ENCODE data around the gene FAM3B. TPM values are rescaled to one million over a fixed set of nuclear protein-coding genes. Genes with fewer than 3 reads are reported as not detected.

FAM3B gene
- total RNA-seq, 5 donors from 2014 or later (not counting 1 experiment from before 2014, with no cell fraction given) = not detected

DNA sequence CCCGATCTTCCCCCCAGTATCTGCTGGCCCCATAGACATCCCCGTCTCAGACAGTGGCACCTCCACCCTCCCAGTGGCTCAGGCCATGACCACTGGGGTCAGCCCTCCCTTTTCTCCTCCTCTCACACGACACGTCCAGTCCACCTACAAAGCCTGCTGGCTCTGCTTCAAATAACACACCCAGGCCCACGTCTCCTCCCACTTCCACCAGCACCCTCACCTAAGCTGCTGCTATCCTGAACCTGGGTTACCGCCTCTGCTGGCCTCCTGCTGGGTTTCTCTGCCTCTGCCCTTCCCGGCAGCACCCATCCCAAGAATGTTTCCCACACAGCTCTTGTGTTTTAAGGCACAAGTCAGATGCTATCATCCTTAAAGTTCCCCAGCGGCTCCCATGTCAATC is 71.2 kb downstream of the FAM3B start:
- Histone ChIP-seq H3K27ac (ENCODE audit: low read length) (no peak overlapping the region), H3K27me3 (replicated peaks in 1 of 2; ENCODE audit: control insufficient read depth in 2 of 2, extremely low read depth in 1 of 2, insufficient read depth in 2 of 2, low read length in 1 of 2) (no peaks in the 10 kb centered on the region), H3K4me3 (ENCODE audit: control insufficient read depth in 1 of 2, extremely low read depth in 1 of 2, low read length in 1 of 2) (no peak overlapping the region), H3K4me1 (ENCODE audit: control insufficient read depth in 1 of 2, extremely low read depth in 1 of 2, insufficient read depth in 2 of 2, low read length in 2 of 2) (no peaks in the 10 kb centered on the region), H3K9me3 (no peaks in the 10 kb centered on the region), H3K36me3 (ENCODE audit: control insufficient read depth in 2 of 2, extremely low read depth in 1 of 2, insufficient read depth in 1 of 2, low read length in 1 of 2) (peaks cover 16 to 46% of the 10 kb centered on the region in 2 donors)
- Mint-ChIP-seq H3K9me3 (no peaks in the 10 kb centered on the region), H3K4me1 (no peaks in the 10 kb centered on the region), H3K27ac (no peak overlapping the region), H3K4me3 (no peak overlapping the region), H3K27me3 (no peaks in the 10 kb centered on the region), H3K36me3 (peaks cover 51% of the 10 kb centered on the region)
- 92% methylated on average over 7 of the region's 8 CpGs for WGBS (ENCODE audit: insufficient coverage)
- ATAC-seq (replicated peaks in 1 of 4) (no peak), DNase-seq (no peak)
- ChIA-PET POLR2A (no interaction called here), CTCF (no interaction called here)

DNA sequence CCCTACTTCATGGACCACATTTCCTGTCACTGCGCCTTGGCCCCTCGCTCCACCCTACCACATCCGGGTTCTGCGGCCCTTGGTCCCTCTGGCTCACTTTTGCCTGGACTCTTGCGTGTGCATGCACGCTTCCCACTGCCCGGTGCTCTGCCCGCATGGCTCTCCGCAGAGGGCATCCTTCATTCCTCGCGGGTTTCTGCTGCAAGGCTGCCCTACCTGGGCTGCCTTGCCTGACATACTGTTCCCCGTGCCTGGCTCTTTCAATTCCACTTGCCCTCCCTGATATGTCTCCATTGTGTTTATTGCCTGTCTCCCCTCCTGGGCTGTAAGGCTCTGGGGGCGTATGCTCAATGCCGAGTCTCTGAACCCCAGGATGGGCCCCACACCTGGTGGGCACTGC is 71.7 kb downstream of the FAM3B start:
- no peak for ATAC-seq (replicated peaks in 1 of 4)
- Mint-ChIP-seq H3K27me3 (no peaks in the 10 kb centered on the region), H3K27ac (no peak overlapping the region), H3K9me3 (no peaks in the 10 kb centered on the region), H3K4me3 (no peak overlapping the region), H3K36me3 (peaks cover 52% of the 10 kb centered on the region), H3K4me1 (no peaks in the 10 kb centered on the region)
- H3K27ac ChIP-seq (ENCODE audit: low read length) = no peak overlapping the region
- POLR2A ChIA-PET = no interaction called here
- H3K4me1 ChIP-seq (ENCODE audit: control insufficient read depth in 1 of 2, extremely low read depth in 1 of 2, insufficient read depth in 2 of 2, low read length in 2 of 2) = no peaks in the 10 kb centered on the region
- peaks cover 16 to 43% of the 10 kb centered on the region in 2 donors for H3K36me3 ChIP-seq (ENCODE audit: control insufficient read depth in 2 of 2, extremely low read depth in 1 of 2, insufficient read depth in 1 of 2, low read length in 1 of 2)
- WGBS (ENCODE audit: insufficient coverage) = 98% methylated on average over 14 of the region's 14 CpGs
- no peak for DNase-seq
- no peaks in the 10 kb centered on the region for H3K9me3 ChIP-seq
- CTCF ChIA-PET = no interaction called here
- H3K4me3 ChIP-seq (ENCODE audit: control insufficient read depth in 1 of 2, extremely low read depth in 1 of 2, low read length in 1 of 2) = no peak overlapping the region
- no peaks in the 10 kb centered on the region for H3K27me3 ChIP-seq (replicated peaks in 1 of 2; ENCODE audit: control insufficient read depth in 2 of 2, extremely low read depth in 1 of 2, insufficient read depth in 2 of 2, low read length in 1 of 2)

DNA sequence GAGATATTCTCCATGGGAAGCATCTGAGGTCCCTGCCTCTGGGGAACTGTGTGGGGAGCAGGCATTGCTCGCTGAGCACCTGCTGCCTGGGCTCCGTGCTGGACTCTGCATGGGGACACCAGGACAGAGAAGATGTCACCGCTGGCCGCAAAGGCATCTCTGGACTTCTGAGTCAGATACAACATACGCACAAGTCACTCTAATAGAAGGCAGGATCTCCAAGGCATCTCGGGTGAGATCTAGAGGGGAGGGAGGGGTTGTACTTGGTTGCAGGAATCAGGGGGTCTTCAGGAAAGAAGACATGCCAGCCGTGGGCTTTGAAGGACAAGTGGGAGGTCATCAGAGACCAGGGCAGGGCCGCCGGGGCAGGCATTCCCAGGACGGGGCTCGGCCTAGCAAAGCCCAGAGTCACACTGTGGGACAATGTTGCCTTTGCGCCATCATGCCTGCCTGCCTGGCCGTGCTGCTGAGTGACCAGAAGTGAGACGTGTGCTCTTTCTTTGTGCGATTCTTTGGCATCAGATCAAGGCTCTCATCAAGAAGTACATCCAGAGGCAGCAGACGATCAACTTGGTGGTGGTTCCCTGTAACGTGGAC is 73.5 kb downstream of the FAM3B start:
- Histone ChIP-seq H3K4me3 (ENCODE audit: control insufficient read depth in 1 of 2, extremely low read depth in 1 of 2, low read length in 1 of 2) (no peak overlapping the region), H3K36me3 (ENCODE audit: control insufficient read depth in 2 of 2, extremely low read depth in 1 of 2, insufficient read depth in 1 of 2, low read length in 1 of 2) (peaks cover 16 to 35% of the 10 kb centered on the region in 2 donors), H3K27ac (ENCODE audit: low read length) (no peak overlapping the region), H3K27me3 (replicated peaks in 1 of 2; ENCODE audit: control insufficient read depth in 2 of 2, extremely low read depth in 1 of 2, insufficient read depth in 2 of 2, low read length in 1 of 2) (no peaks in the 10 kb centered on the region), H3K4me1 (ENCODE audit: control insufficient read depth in 1 of 2, extremely low read depth in 1 of 2, insufficient read depth in 2 of 2, low read length in 2 of 2) (no peaks in the 10 kb centered on the region), H3K9me3 (no peaks in the 10 kb centered on the region)
- ChIA-PET POLR2A (no interaction called here), CTCF (no interaction called here)
- DNase-seq = no peak
- peaks cover 59% of the 10 kb centered on the region for H3K36me3 Mint-ChIP-seq
- H3K27me3 Mint-ChIP-seq = no peaks in the 10 kb centered on the region
- no peak overlapping the region for H3K4me3 Mint-ChIP-seq
- no peak for ATAC-seq (replicated peaks in 1 of 4)
- 93% methylated on average over 12 of the region's 17 CpGs for WGBS (ENCODE audit: insufficient coverage)
- H3K4me1 Mint-ChIP-seq = peaks cover 0 to 13% (median 0%) of the 10 kb centered on the region in 3 donors
- H3K9me3 Mint-ChIP-seq = no peaks in the 10 kb centered on the region
- H3K27ac Mint-ChIP-seq = no peak overlapping the region

DNA sequence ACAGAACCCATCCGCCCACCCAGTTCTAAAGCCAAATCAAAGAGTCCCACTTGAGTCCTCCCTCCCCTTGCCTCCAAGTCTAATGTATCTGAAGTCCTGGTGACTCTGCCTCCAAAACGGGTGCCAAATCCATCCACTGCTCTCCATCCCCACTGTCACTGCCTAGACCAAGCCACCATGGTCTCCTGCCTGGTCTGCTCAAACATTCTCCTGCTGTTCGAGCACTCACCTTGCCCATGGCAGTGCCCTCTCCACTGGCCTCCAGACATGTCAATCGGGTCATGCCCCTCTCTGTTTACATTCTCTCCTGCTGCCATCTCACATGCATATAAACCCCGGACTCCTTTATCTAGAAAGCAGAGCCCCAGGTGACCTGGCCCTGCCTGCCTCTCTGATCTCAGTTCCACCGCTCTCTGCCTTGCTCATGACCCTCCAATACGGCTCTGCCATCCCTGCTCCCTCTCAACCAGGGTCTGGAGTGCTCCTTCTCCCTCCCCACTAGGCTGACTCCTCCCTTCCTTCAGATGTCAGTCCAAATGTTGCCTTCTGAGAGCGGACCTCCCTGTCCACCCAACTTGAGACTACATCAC is 77.4 kb downstream of the FAM3B start:
- Mint-ChIP-seq H3K27me3 (no peaks in the 10 kb centered on the region), H3K4me1 (peaks cover 0 to 13% (median 0%) of the 10 kb centered on the region in 3 donors), H3K9me3 (no peaks in the 10 kb centered on the region), H3K4me3 (no peak overlapping the region), H3K36me3 (peaks cover 66% of the 10 kb centered on the region), H3K27ac (peak overlapping the region in 1 of 2 donors; percentile 20)
- POLR2A ChIA-PET = no interaction called here
- no peaks in the 10 kb centered on the region for H3K9me3 ChIP-seq
- no peaks in the 10 kb centered on the region for H3K27me3 ChIP-seq (replicated peaks in 1 of 2; ENCODE audit: control insufficient read depth in 2 of 2, extremely low read depth in 1 of 2, insufficient read depth in 2 of 2, low read length in 1 of 2)
- no peak overlapping the region for H3K27ac ChIP-seq (ENCODE audit: low read length)
- 92% methylated on average over 8 of the region's 8 CpGs for WGBS (ENCODE audit: insufficient coverage)
- H3K4me1 ChIP-seq (ENCODE audit: control insufficient read depth in 1 of 2, extremely low read depth in 1 of 2, insufficient read depth in 2 of 2, low read length in 2 of 2) = no peaks in the 10 kb centered on the region
- ATAC-seq (replicated peaks in 1 of 4) = no peak
- no peak overlapping the region for H3K4me3 ChIP-seq (ENCODE audit: control insufficient read depth in 1 of 2, extremely low read depth in 1 of 2, low read length in 1 of 2)
- DNase-seq = no peak
- CTCF ChIA-PET = no interaction called here
- peaks cover 12 to 42% of the 10 kb centered on the region in 2 donors for H3K36me3 ChIP-seq (ENCODE audit: control insufficient read depth in 2 of 2, extremely low read depth in 1 of 2, insufficient read depth in 1 of 2, low read length in 1 of 2)

DNA sequence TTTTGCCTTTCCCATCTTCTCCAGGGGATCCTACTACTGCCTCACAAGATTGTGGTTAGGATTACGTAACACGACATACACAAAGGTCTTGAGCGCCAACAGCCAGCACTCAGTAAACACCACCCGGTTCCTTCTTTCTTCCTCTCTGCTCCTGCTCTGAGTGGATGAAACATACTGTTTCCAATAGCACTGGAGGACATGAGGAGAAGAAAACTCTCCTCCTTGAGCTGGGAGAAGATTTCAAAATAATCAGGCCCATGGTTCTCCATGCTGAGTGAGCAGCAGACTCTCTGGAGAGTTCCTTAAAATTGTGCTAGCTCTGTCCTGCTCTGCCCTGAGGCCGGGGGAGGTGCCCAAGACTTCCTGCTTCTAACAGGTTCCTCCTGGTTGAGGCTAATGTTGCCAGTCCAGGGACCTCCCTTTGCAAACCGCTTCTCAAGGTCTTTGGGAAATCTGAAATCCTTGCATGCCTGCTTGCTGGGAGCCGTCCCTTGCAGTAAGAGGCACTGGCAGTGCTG is 80.0 kb downstream of the FAM3B start:
- POLR2A ChIA-PET = no interaction called here
- H3K36me3 ChIP-seq (ENCODE audit: control insufficient read depth in 2 of 2, extremely low read depth in 1 of 2, insufficient read depth in 1 of 2, low read length in 1 of 2) = peaks cover 14 to 47% of the 10 kb centered on the region in 2 donors
- WGBS (ENCODE audit: insufficient coverage) = 40% methylated on average over 3 of the region's 7 CpGs
- H3K9me3 ChIP-seq = no peaks in the 10 kb centered on the region
- H3K27me3 Mint-ChIP-seq = no peaks in the 10 kb centered on the region
- no peaks in the 10 kb centered on the region for H3K27me3 ChIP-seq (replicated peaks in 1 of 2; ENCODE audit: control insufficient read depth in 2 of 2, extremely low read depth in 1 of 2, insufficient read depth in 2 of 2, low read length in 1 of 2)
- no peak overlapping the region for H3K27ac ChIP-seq (ENCODE audit: low read length)
- CTCF ChIA-PET = no interaction called here
- H3K4me3 Mint-ChIP-seq = no peak overlapping the region
- DNase-seq (peak in 1 of 35 experiments; percentile 10), ATAC-seq (replicated peaks in 1 of 4) (no peak)
- H3K27ac Mint-ChIP-seq = no peak overlapping the region
- no peaks in the 10 kb centered on the region for H3K4me1 ChIP-seq (ENCODE audit: control insufficient read depth in 1 of 2, extremely low read depth in 1 of 2, insufficient read depth in 2 of 2, low read length in 2 of 2)
- peaks cover 78% of the 10 kb centered on the region for H3K36me3 Mint-ChIP-seq
- no peaks in the 10 kb centered on the region for H3K9me3 Mint-ChIP-seq
- H3K4me1 Mint-ChIP-seq = peaks cover 0 to 13% (median 0%) of the 10 kb centered on the region in 3 donors
- H3K4me3 ChIP-seq (ENCODE audit: control insufficient read depth in 1 of 2, extremely low read depth in 1 of 2, low read length in 1 of 2) = no peak overlapping the region

DNA sequence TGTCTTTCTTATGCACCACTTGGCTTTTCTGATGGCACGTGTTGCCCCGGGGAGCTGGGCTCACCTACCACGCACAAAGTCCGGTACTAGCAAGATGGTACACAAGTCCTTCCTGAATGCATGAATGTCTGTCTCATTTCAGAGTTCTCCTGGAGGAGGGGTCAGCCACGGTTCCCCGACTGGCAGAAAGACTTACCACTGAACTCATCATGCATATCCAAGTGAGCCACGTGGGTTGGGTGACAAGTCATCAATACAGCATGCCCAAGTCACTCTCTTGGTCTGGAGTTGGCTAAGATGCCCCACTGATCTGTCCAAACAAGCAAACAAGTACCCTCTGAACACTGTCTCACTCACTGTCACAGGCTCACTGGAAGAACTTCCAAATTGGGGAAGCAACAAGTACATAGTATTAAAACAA is 80.9 kb downstream of the FAM3B start:
- Mint-ChIP-seq H3K9me3 (no peaks in the 10 kb centered on the region), H3K27ac (no peak overlapping the region), H3K4me3 (no peak overlapping the region), H3K4me1 (peaks cover 0 to 13% (median 0%) of the 10 kb centered on the region in 3 donors), H3K27me3 (no peaks in the 10 kb centered on the region), H3K36me3 (peaks cover 82% of the 10 kb centered on the region)
- Histone ChIP-seq H3K9me3 (no peaks in the 10 kb centered on the region), H3K4me1 (ENCODE audit: control insufficient read depth in 1 of 2, extremely low read depth in 1 of 2, insufficient read depth in 2 of 2, low read length in 2 of 2) (no peaks in the 10 kb centered on the region), H3K4me3 (ENCODE audit: control insufficient read depth in 1 of 2, extremely low read depth in 1 of 2, low read length in 1 of 2) (no peak overlapping the region), H3K27me3 (replicated peaks in 1 of 2; ENCODE audit: control insufficient read depth in 2 of 2, extremely low read depth in 1 of 2, insufficient read depth in 2 of 2, low read length in 1 of 2) (no peaks in the 10 kb centered on the region), H3K36me3 (ENCODE audit: control insufficient read depth in 2 of 2, extremely low read depth in 1 of 2, insufficient read depth in 1 of 2, low read length in 1 of 2) (peaks cover 14 to 56% of the 10 kb centered on the region in 2 donors), H3K27ac (ENCODE audit: low read length) (no peak overlapping the region)
- ATAC-seq (replicated peaks in 1 of 4) = no peak
- WGBS (ENCODE audit: insufficient coverage) = 82% methylated on average over 5 of the region's 7 CpGs
- POLR2A ChIA-PET = no interaction called here
- CTCF ChIA-PET = no interaction called here
- no peak for DNase-seq
